Heart right ventricle (tissue), 16 donors: ENCODE data around the gene SMOC1. TPM values are rescaled to one million over a fixed set of nuclear protein-coding genes. Genes with fewer than 3 reads are reported as not detected.

ENCODE experiments used
- ATAC-seq, 8 donors: fragments of 200-7000 bp; cut with Tn5 transposase; one replicate each; pipeline ENCODE4 v1.9.1; 2020; ENCODE audit warnings: mild to moderate bottlenecking in 8 of 8, moderate library complexity in 8 of 8, moderate number of reproducible peaks in 1 of 8
- DNase-seq, 2 donors: peaks; one replicate each; pipeline ENCODE4 v3.0.0-alpha.2; 2020
- H3K27ac ChIP-seq, 10 donors: fragments of 200-600 bp; sonication (generic) in 2 of 10; one replicate each; pipeline versions ENCODE4 v1.5.0 to v1.8.0; 2020 to 2022; ENCODE audit warnings: mild to moderate bottlenecking in 3 of 10
- H3K27me3 ChIP-seq, 7 donors: fragments of 200-600 bp; one replicate each; pipeline ENCODE4 v1.8.0; 2021 to 2022; ENCODE audit warnings: mild to moderate bottlenecking in 2 of 7
- H3K36me3 ChIP-seq, 9 donors: fragments of 200-600 bp; sonication (generic) in 1 of 9; one replicate each; pipeline versions ENCODE4 v1.5.0 to v1.8.0; 2020 to 2022; ENCODE audit warnings: mild to moderate bottlenecking in 2 of 9
- H3K4me1 ChIP-seq, 9 donors: fragments of 200-600 bp; sonication (generic) in 1 of 9; one replicate each; pipeline versions ENCODE4 v1.5.0 to v1.8.0; 2020 to 2022; ENCODE audit warnings: mild to moderate bottlenecking in 4 of 9
- H3K4me3 ChIP-seq, 10 donors: fragments of 200-600 bp; sonication (generic) in 2 of 10; one replicate each; pipeline versions ENCODE4 v1.5.0 to v1.8.0; 2020 to 2022; ENCODE audit warnings: mild to moderate bottlenecking in 7 of 10, moderate library complexity in 2 of 10
- H3K9me3 ChIP-seq, 11 donors: fragments of 200-600 bp in 10 of 11; sonication (generic) in 2 of 11; one replicate each; pipeline versions ENCODE4 v1.5.0 to v1.8.0; 2013 to 2022; ENCODE audit warnings: mild to moderate bottlenecking in 2 of 11, control low read depth in 1 of 11, moderate library complexity in 1 of 11
- CTCF ChIP-seq, 9 donors: fragments of 200-600 bp; sonication (generic) in 2 of 9; IDR thresholded peaks; one replicate each; pipeline versions ENCODE4 v1.5.0 to v1.8.0; 2021 to 2022; ENCODE audit warnings: antibody characterized with exemption in 9 of 9, mild to moderate bottlenecking in 5 of 9, moderate library complexity in 1 of 9
- WGBS, 2 donors: extraction: QIAGEN DNeasy Blood & Tissue Kit; methylation state at CpG; one replicate each; pipeline ENCODE4 v1.1.7; 2013; ENCODE audit warnings: inconsistent platforms in 1 of 2; 5-methylcytosine and 5-hydroxymethylcytosine counted together
- intact Hi-C, 10 donors: fragments of 100-400 bp; cut with DNase I; formaldehyde crosslinking; loops; one replicate each; pipeline versions ENCODE4 v1.11.1 to v1.14.2; 2022
- polyA plus RNA-seq, 2 donors: library from polyadenylated mRNA; stranded (reverse); fragments of 200-250 nt; gene quantifications; one replicate each; pipeline ENCODE4 v1.2.3, GENCODE V29; 2013
- total RNA-seq, 10 donors: library from RNA; stranded (reverse); fragmentation: NEBNext Ultra II Directional in 3 of 10; extraction: Animal tissue kit (Norgen Biotek cat#: 25700) in 3 of 10; gene quantifications; one replicate each; pipeline versions ENCODE4 v1.2.1 to v1.2.4, GENCODE V29; 2021 to 2023
- donor health status: Arrhythmogenic right ventricular cardiomyopathy.
- donor health status: ischemic (EF 13 %, LVEDD 7.1; RV severe dilation, severe dysfunction).
- donor health status: healthy with polysubstance abuse.
- donor health status: DM: no; HTN: yes; CAD: no.
- donor health status: DM: no; HTN: no; CAD: no.
- donor health status: ischemic (EF 25% LVEDD 6.9; RV normal size, moderate dysfunction).
- donor health status: ischemic (EF 25% LVEDD 5.7; RV mildly dilated, moderate dysfunction).
- donor health status: healthy.
- donor health status: DM: yes; HTN: yes; CAD: no.
- donor health status: Ischemic cardiomyopathy.
- donor health status: ischemic (EF 35%, LVEDD 5.7; RV mildly dilated, moderate dysfunction).
- donor health status: nonischemic (EF 11% LVEDD 7.7; RV severe dilation, severe dysfunction).
- donor health status: DM: yes; HTN: yes; CAD: no.
- donor health status: PGD.
- donor health status: ischemic (EF 29% LVEDD 5.4; RV normal size, mild dysfunction).
- donor health status: nonischemic (EF 23%, LVEDD 6.1; RV moderate dilation, normal function).

The SMOC1 gene
- total and polyA plus RNA-seq, 12 donors = 0.15 to 6.8 (median 1.3) TPM

GRCh38 chr14:70045310-70045709 is 166.1 kb downstream of the SMOC1 start:
- Histone ChIP-seq H3K27ac (no peak overlapping the region), H3K27me3 (peaks cover 0 to 50% (median 26%) of the 10 kb centered on the region in 7 donors), H3K9me3 (no peaks in the 10 kb centered on the region), H3K4me3 (no peak overlapping the region), H3K36me3 (no peaks in the 10 kb centered on the region), H3K4me1 (peaks cover 0 to 6% (median 0%) of the 10 kb centered on the region in 9 donors)
- no peak for DNase-seq
- no peak for ATAC-seq
- WGBS, 2 donors = 73 to 74% methylated on average over 4 of the region's 4 CpGs
- no peak for TF ChIP-seq CTCF (IDR thresholded peaks at IDR 0.05)
- intact Hi-C loops = loop anchor here in 3 of 10 donors (5.0 kb wide), 2 partner anchors 272 to 672 kb away; no protein-coding TSS in a partner anchor

- intact Hi-C loops = loop anchor here in 3 of 10 donors (5.0 kb wide), 2 partner anchors 271 to 671 kb away; no protein-coding TSS in a partner anchor
- TF ChIP-seq CTCF (IDR thresholded peaks at IDR 0.05) = peak; percentile 36 to 73 (median 68)
- H3K4me1 ChIP-seq = peaks cover 0 to 6% (median 0%) of the 10 kb centered on the region in 9 donors
- H3K27ac ChIP-seq = no peak overlapping the region
- peaks cover 0 to 44% (median 19%) of the 10 kb centered on the region in 7 donors for H3K27me3 ChIP-seq
- ATAC-seq = peak; percentile 43 to 84 (median 72)
- no peaks in the 10 kb centered on the region for H3K36me3 ChIP-seq
- DNase-seq = peak; percentile 37 to 61
- no peak overlapping the region for H3K4me3 ChIP-seq
- no peaks in the 10 kb centered on the region for H3K9me3 ChIP-seq
- 23 to 29% methylated on average over 22 of the region's 22 CpGs for WGBS, 2 donors
Observed at GRCh38 chr14:70045844-70046535, 166.8 kb downstream of the SMOC1 start.

GRCh38 chr14:70047598-70048312 is 168.5 kb downstream of the SMOC1 start:
- intact Hi-C loops = loop anchor here in 3 of 10 donors (5.0 kb wide), 2 partner anchors 270 to 670 kb away; no protein-coding TSS in a partner anchor
- peaks cover 0 to 37% (median 18%) of the 10 kb centered on the region in 7 donors for H3K27me3 ChIP-seq
- H3K27ac ChIP-seq = no peak overlapping the region
- H3K9me3 ChIP-seq = no peaks in the 10 kb centered on the region
- 56 to 58% methylated on average over 3 of the region's 3 CpGs for WGBS, 2 donors
- peaks cover 0 to 6% (median 0%) of the 10 kb centered on the region in 9 donors for H3K4me1 ChIP-seq
- no peak for TF ChIP-seq CTCF (IDR thresholded peaks at IDR 0.05)
- no peak overlapping the region for H3K4me3 ChIP-seq
- ATAC-seq = no peak
- no peaks in the 10 kb centered on the region for H3K36me3 ChIP-seq
- DNase-seq = no peak

- DNase-seq (no peak), ATAC-seq (no peak)
- intact Hi-C loops = loop anchor here in 3 of 10 donors (5.0 kb wide), 2 partner anchors 269 to 669 kb away; no protein-coding TSS in a partner anchor
- no peaks in the 10 kb centered on the region for H3K36me3 ChIP-seq
- H3K9me3 ChIP-seq = no peaks in the 10 kb centered on the region
- H3K27ac ChIP-seq = no peak overlapping the region
- H3K4me3 ChIP-seq = no peak overlapping the region
- peaks cover 0 to 34% (median 15%) of the 10 kb centered on the region in 7 donors for H3K27me3 ChIP-seq
- WGBS, 2 donors = 74% methylated on average over 1 of the region's 1 CpG
- no peak for TF ChIP-seq CTCF (IDR thresholded peaks at IDR 0.05)
- peaks cover 0 to 6% (median 0%) of the 10 kb centered on the region in 9 donors for H3K4me1 ChIP-seq
Observed at GRCh38 chr14:70048313-70048654, 169.1 kb downstream of the SMOC1 start.
